HL-60 (cell line): Measurements from ENCODE around the gene HDGFL2.
"Not testable (repeated sequence)": the region's sequence is repeated elsewhere in the genome, so short reads cannot be mapped to it uniquely, and the experiment has no call there.

Experiments
- DNase-seq, 2 experiments: peaks; one replicate each; pipeline ENCODE4 v3.0.0-alpha.2; 2010 to 2020; ENCODE audit warnings: low read depth in 1 of 2, low spot score in 1 of 2
- H3K27ac ChIP-seq: fragments of 250-450 bp; sonication (Bioruptor Pico); replicated peaks from 2 replicates; pipeline ENCODE4 v1.5.1; 2020; ENCODE audit warnings: mild to moderate bottlenecking, moderate library complexity
- H3K27me3 ChIP-seq: fragments of 250-450 bp; sonication (Bioruptor Pico); 2 replicates; pipeline ENCODE4 v1.5.1; 2021; ENCODE audit warnings: mild to moderate bottlenecking, moderate library complexity; ENCODE audit not compliant: insufficient read depth, poor library complexity, severe bottlenecking
- H3K4me3 ChIP-seq: replicated peaks from 2 replicates; pipeline ENCODE4 v1.5.1; 2011; ENCODE audit warnings: mild to moderate bottlenecking, control low read depth, low read length; ENCODE audit not compliant: insufficient read depth
- CTCF ChIP-seq: IDR thresholded peaks from one replicate; pipeline ENCODE4 v1.5.1; 2011; ENCODE audit warnings: low read length, control low read depth, inconsistent platforms; ENCODE audit not compliant: insufficient read depth
- GABPA ChIP-seq: IDR thresholded peaks from 2 replicates; pipeline ENCODE4 v1.6.1; 2012; ENCODE audit warnings: low read depth
- POLR2AphosphoS5 ChIP-seq: IDR thresholded peaks from 2 replicates; pipeline ENCODE4 v1.6.1; 2012; ENCODE audit warnings: low read depth
- SPI1 ChIP-seq: IDR thresholded peaks from 2 replicates; pipeline ENCODE4 v1.6.1; 2012; ENCODE audit warnings: low read depth, mild to moderate bottlenecking, borderline replicate concordance
- TF ChIP-seq, protein P1 (sequence below): IDR thresholded peaks from 2 replicates; pipeline ENCODE4 v1.6.1; 2012; ENCODE audit warnings: low read depth; ENCODE audit not compliant: insufficient replicate concordance

The HDGFL2 gene

GRCh38 chr19:4538601-4538954 is 66.5 kb downstream of the HDGFL2 start:
- Histone ChIP-seq H3K4me3 (no peak overlapping the region), H3K27ac (no peak overlapping the region), H3K27me3 (no peaks in the 10 kb centered on the region)
- no peak for TF ChIP-seq GABPA
- TF ChIP-seq SPI1, result no peak
- TF ChIP-seq CTCF, result no peak
- TF ChIP-seq POLR2AphosphoS5, result no peak
- TF ChIP-seq, protein P1, sequence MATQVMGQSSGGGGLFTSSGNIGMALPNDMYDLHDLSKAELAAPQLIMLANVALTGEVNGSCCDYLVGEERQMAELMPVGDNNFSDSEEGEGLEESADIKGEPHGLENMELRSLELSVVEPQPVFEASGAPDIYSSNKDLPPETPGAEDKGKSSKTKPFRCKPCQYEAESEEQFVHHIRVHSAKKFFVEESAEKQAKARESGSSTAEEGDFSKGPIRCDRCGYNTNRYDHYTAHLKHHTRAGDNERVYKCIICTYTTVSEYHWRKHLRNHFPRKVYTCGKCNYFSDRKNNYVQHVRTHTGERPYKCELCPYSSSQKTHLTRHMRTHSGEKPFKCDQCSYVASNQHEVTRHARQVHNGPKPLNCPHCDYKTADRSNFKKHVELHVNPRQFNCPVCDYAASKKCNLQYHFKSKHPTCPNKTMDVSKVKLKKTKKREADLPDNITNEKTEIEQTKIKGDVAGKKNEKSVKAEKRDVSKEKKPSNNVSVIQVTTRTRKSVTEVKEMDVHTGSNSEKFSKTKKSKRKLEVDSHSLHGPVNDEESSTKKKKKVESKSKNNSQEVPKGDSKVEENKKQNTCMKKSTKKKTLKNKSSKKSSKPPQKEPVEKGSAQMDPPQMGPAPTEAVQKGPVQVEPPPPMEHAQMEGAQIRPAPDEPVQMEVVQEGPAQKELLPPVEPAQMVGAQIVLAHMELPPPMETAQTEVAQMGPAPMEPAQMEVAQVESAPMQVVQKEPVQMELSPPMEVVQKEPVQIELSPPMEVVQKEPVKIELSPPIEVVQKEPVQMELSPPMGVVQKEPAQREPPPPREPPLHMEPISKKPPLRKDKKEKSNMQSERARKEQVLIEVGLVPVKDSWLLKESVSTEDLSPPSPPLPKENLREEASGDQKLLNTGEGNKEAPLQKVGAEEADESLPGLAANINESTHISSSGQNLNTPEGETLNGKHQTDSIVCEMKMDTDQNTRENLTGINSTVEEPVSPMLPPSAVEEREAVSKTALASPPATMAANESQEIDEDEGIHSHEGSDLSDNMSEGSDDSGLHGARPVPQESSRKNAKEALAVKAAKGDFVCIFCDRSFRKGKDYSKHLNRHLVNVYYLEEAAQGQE, result no peak
- no peak for DNase-seq

DNA sequence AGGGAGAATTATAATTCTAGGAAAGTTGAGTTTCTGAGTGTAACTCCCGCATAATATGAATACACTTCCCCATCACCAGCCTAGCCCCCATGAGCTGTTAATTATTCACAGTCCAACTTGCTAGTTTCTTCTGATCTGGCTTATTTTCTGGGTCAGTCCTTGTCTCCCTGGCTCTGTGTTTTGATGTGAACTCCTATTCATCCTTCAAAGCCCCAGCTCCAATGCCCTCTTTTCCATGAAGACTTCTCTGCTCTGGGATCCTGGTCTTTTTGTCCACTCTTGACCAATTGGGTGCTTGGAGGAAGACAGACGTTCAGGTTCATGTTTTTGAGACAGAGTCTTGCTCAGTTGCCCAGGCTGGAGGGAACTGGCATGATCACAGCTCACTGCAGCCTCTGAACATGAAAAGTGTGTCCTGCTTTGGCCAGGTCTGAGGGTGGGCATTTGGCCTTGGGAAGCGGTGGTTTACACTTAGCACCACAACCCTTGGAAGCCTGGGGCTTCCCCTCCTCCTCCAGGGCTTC is 67.1 kb downstream of the HDGFL2 start:
- DNase-seq, result no peak
- TF ChIP-seq CTCF, result no peak
- no peak for TF ChIP-seq SPI1
- TF ChIP-seq GABPA, result no peak
- TF ChIP-seq, protein P1, result no peak
- no peak for TF ChIP-seq POLR2AphosphoS5
- H3K27me3 ChIP-seq, result no peaks in the 10 kb centered on the region
- peak overlapping the region; percentile 57 for H3K4me3 ChIP-seq
- peak overlapping the region; percentile 87 for H3K27ac ChIP-seq

- H3K4me3 ChIP-seq, result peak within 1 kb of the TSS; percentile 57
Observed at GRCh38 chr19:4539693-4540581, 67.8 kb downstream of the HDGFL2 start, which contains the start of gene LRG1. Gene LRG1, minus strand, starts transcription at chr19:4540036. Its CDS starts 23 bp downstream, at chr19:4540013.

DNA sequence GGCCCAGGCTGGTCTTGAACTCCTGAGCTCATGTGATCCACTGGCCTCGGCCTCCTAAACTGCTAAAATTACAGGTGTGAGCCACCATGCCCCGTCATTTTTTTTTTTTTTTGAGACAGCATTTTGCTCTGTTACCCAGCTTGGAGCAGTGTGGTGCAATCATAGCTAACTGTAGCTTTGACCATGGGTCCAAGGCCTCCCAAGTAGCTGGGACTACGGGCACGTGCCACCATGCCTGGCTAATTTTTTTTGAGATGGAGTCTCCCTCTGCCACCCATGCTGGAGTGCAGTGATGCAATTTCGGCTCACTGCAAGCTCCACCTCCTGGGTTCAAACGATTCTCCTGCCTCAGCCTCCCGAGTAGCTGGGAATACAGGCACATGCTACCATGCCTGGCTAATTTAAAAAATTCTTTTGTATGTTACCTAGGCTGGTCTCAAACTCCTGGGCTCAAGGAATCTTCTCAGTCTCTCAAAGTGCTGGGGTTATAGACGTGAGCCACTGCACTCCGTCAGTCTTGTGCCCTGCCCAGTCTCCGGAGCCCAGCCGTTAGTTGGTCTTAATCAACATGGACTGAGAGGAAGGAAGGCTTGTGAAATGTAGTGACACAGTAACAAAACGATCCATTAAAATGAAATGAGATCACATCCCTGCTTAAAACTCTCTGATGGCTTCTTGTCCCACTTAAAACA is 69.2 kb downstream of the HDGFL2 start:
- DNase-seq, result peak; percentile 61 to 86
- Histone ChIP-seq H3K4me3 (no peak overlapping the region), H3K27ac (peak overlapping the region; percentile 87), H3K27me3 (no peaks in the 10 kb centered on the region)
- TF ChIP-seq POLR2AphosphoS5, result peak; percentile 61
- TF ChIP-seq, protein P1, result no peak

More at GRCh38 chr19:4539693-4540581, 67.8 kb downstream of the HDGFL2 start, which contains the start of gene LRG1:
- peak; percentile 76; the same call in 1 of the 2 replicates for TF ChIP-seq SPI1
- TF ChIP-seq POLR2AphosphoS5, result peak; percentile 65; the same call in 1 of the 2 replicates
- no peak for TF ChIP-seq GABPA
- DNase-seq, result peak; percentile 90 to 96
- Histone ChIP-seq H3K27me3 (no peaks in the 10 kb centered on the region), H3K27ac (peak within 1 kb of the TSS; percentile 87)

GRCh38 chr19:4541806-4542145 is 69.7 kb downstream of the HDGFL2 start:
- H3K4me3 ChIP-seq, H3K27me3 ChIP-seq: not testable (repeated sequence)
- peak overlapping the region; percentile 87 for H3K27ac ChIP-seq
- peak in 1 of 2 experiments; percentile 57 for DNase-seq
